ENCODE results near the gene DNAI1. TPM values are rescaled to one million over a fixed set of nuclear protein-coding genes. Genes with fewer than 3 reads are reported as not detected.

The DNAI1 gene
- polyA plus RNA-seq, 1 donor (not counting 4 experiments of a cell fraction or from before 2014, with no cell fraction given): 0.08 TPM

GRCh38 chr9:34521406-34522045 lies 62.9 kb downstream of the DNAI1 start:
- no peak for FAIRE-seq

DNA sequence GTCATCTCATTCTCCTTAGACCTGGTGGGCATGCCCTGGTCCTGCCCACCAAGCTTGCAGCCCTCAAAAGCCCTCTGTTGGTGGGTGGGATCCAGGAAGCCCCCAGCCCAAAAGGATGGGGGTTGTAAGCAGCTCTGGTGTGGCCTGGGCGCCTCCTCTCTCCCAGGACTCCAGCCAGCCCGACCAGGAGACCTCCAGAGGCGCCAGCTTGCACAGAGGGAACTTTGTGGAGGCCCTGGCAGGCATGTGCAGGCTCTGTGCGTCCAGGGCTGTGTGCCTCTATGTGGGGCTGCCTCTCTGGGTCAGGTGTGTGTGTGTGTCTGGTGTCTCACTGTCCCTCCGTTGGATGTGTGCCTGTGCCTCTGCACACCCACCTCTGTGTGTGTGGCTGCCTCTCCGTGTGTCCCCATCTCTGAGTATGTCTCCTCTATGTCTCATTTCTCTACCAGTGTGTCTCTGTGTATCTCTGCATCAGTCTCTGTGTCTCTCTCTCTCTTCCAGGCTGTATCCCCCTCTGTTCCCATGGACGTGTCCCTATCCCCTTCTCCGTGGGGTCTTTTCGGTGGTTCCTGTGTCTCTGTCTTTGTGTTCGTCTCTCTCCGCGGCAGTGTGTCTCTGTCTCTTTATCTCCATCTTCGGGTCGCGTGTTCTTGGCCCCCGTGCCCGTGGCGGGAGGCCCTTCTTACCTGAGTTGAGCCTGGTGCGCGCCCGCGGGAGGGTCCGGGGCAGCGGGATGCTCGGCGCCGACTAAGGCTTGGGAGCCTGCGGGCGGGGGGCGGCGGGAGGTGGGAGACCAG lies 63.7 kb downstream of the DNAI1 start:
- H2AFZ ChIP-seq (ENCODE audit: control insufficient read depth, low read length): no peak overlapping the region
- TF ChIP-seq CTCF (optimal IDR thresholded peaks at IDR 0.05 in 1 of 3, IDR thresholded peaks at IDR 0.05 in 1 of 3, conservative IDR thresholded peaks at IDR 0.05 in 1 of 3; ENCODE audit: extremely low read depth in 1 of 3, insufficient read depth in 2 of 3, low read length in 3 of 3): no peak
- TF ChIP-seq EZH2 (IDR thresholded peaks at IDR 0.05; ENCODE audit: low read length): peak; percentile 37
- H3K4me1 ChIP-seq (ENCODE audit: control insufficient read depth, extremely low read depth, insufficient read depth, low read length): peaks cover 5% of the 10 kb centered on the region
- H3K36me3 ChIP-seq (ENCODE audit: control insufficient read depth in 2 of 2, extremely low read depth in 1 of 2, insufficient read depth in 2 of 2, low read length in 2 of 2): no peaks in the 10 kb centered on the region
- dilution Hi-C loops (cut with MboI; ENCODE audit: extremely low pct_ligation_motif_present, low sequenced_read_pairs): no loop called here
- no peaks in the 10 kb centered on the region for H4K20me1 ChIP-seq (ENCODE audit: control insufficient read depth, extremely low read depth, insufficient read depth, low read length)
- no peak overlapping the region for H3K9ac ChIP-seq (ENCODE audit: control insufficient read depth, extremely low read depth, insufficient read depth, low read length)
- no peaks in the 10 kb centered on the region for H3K9me3 ChIP-seq (ENCODE audit: control insufficient read depth, low read depth, low read length)
- peaks cover 20% of the 10 kb centered on the region for H3K27me3 ChIP-seq (ENCODE audit: control insufficient read depth, extremely low read depth, insufficient read depth, low read length)
- H3K9me1 ChIP-seq (ENCODE audit: control insufficient read depth, extremely low read depth, insufficient read depth, low read length): no peaks in the 10 kb centered on the region
- H3K27ac ChIP-seq (ENCODE audit: control insufficient read depth, insufficient read depth, low read length): no peak overlapping the region
- no peaks in the 10 kb centered on the region for H3K79me2 ChIP-seq (ENCODE audit: control insufficient read depth, insufficient read depth, low read length)
- DNase-seq (ENCODE audit: low read depth, low spot score): no peak
- peak overlapping the region in 1 of 3 experiments; percentile 30 for H3K4me3 ChIP-seq (ENCODE audit: control insufficient read depth in 2 of 3, extremely low read depth in 1 of 3, insufficient read depth in 2 of 3, low read depth in 1 of 3, low read length in 3 of 3)
- H3K4me2 ChIP-seq (ENCODE audit: control insufficient read depth, extremely low read depth, insufficient read depth, low read depth, low read length): peak overlapping the region; percentile 54
- no peak for FAIRE-seq

More at GRCh38 chr9:34521406-34522045, 62.9 kb downstream of the DNAI1 start:
- H3K9me3 ChIP-seq (ENCODE audit: control insufficient read depth, low read depth, low read length): no peaks in the 10 kb centered on the region
- H3K4me2 ChIP-seq (ENCODE audit: control insufficient read depth, extremely low read depth, insufficient read depth, low read depth, low read length): no peak overlapping the region
- peaks cover 20% of the 10 kb centered on the region for H3K27me3 ChIP-seq (ENCODE audit: control insufficient read depth, extremely low read depth, insufficient read depth, low read length)
- no peak for TF ChIP-seq CTCF (optimal IDR thresholded peaks at IDR 0.05 in 1 of 3, IDR thresholded peaks at IDR 0.05 in 1 of 3, conservative IDR thresholded peaks at IDR 0.05 in 1 of 3; ENCODE audit: extremely low read depth in 1 of 3, insufficient read depth in 2 of 3, low read length in 3 of 3)
- TF ChIP-seq EZH2 (IDR thresholded peaks at IDR 0.05; ENCODE audit: low read length): no peak
- H3K36me3 ChIP-seq (ENCODE audit: control insufficient read depth in 2 of 2, extremely low read depth in 1 of 2, insufficient read depth in 2 of 2, low read length in 2 of 2): no peaks in the 10 kb centered on the region
- H3K27ac ChIP-seq (ENCODE audit: control insufficient read depth, insufficient read depth, low read length): no peak overlapping the region
- no peak for DNase-seq (ENCODE audit: low read depth, low spot score)
- H3K9me1 ChIP-seq (ENCODE audit: control insufficient read depth, extremely low read depth, insufficient read depth, low read length): no peaks in the 10 kb centered on the region
- no peak overlapping the region for H3K4me3 ChIP-seq (ENCODE audit: control insufficient read depth in 2 of 3, extremely low read depth in 1 of 3, insufficient read depth in 2 of 3, low read depth in 1 of 3, low read length in 3 of 3)
- peaks cover 5% of the 10 kb centered on the region for H3K4me1 ChIP-seq (ENCODE audit: control insufficient read depth, extremely low read depth, insufficient read depth, low read length)
- dilution Hi-C loops (cut with MboI; ENCODE audit: extremely low pct_ligation_motif_present, low sequenced_read_pairs): no loop called here
- no peaks in the 10 kb centered on the region for H4K20me1 ChIP-seq (ENCODE audit: control insufficient read depth, extremely low read depth, insufficient read depth, low read length)
- no peak overlapping the region for H3K9ac ChIP-seq (ENCODE audit: control insufficient read depth, extremely low read depth, insufficient read depth, low read length)
- H3K79me2 ChIP-seq (ENCODE audit: control insufficient read depth, insufficient read depth, low read length): no peaks in the 10 kb centered on the region
- no peak overlapping the region for H2AFZ ChIP-seq (ENCODE audit: control insufficient read depth, low read length)
